ENCODE data around the gene RPS5. TPM values are rescaled to one million over a fixed set of nuclear protein-coding genes. Genes with fewer than 3 reads are reported as not detected.
"Not testable (repeated sequence)": the region's sequence is repeated elsewhere in the genome, so short reads cannot be mapped to it uniquely, and the experiment has no call there.

RPS5 gene
- 1,000 to 10,000 TPM in 1 of 4 donors, 100 to 1,000 TPM in 3; 816 to 1,178 (median 906) TPM for polyA plus RNA-seq (ENCODE audit: insufficient read length in 4 of 4)

DNA sequence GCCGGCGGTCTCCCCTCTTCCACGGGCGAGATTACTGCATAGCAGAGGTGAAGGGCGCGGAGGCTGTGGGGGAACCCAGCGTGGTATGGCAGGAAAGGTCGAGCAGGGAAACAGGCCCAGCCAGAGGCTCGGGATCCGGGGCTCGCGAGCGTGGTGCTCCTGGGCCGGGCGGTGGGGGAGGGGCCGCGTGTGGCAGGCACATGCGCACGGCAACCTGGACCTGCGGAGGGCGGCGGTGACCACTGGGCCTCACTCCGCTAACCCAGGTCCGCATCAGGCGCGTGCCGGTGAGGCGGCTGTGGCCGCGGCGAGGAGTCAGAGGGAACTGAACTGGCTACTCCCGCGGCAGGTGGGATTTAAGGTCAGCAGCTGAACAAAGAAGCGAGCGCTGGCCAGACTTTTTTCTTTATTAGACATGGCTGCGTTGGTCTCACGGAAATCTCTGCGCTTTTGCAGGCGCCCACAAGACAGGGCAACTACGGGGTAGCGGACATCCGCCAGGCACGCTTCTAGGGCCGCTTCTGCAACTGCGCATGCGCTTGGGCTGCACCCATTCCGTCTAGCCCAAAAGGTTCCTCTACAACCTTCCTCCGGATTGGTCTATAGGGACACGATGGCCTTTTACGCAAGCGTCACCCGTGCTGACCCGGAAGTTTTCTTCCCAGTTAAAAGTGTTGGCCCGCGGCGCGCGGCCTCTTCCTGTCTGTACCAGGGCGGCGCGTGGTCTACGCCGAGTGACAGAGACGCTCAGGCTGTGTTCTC, at the start of gene RPS5:
RPS5 (plus strand) TSS at position 694 of the 762 bp plus-strand sequence. CDS start 869 bp downstream, outside the sequence.
- DNase-seq (ENCODE audit: low read depth in 4 of 4, low spot score in 3 of 4), result peak; percentile 95 to 98 (median 98)

DNA sequence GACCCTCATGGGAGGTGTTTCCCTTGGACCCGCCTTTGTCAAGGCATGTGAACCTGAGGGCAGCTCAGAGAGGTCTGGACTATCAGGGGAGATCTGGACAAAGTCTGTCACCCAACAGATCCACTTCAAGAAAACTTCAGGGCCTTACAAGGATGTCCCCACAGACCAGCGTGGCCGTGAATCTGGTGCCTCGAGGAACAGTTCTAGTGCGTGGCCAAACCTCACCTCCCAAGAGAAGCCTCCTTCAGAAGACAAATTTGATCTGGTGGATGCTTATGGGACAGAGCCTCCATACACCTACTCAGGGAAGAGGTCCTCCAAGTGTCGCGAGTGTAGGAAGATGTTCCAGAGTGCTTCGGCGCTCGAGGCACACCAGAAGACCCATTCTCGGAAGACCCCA, 48.7 kb upstream of the RPS5 start:
- DNase-seq (ENCODE audit: low read depth in 4 of 4, low spot score in 3 of 4), result no peak

DNA sequence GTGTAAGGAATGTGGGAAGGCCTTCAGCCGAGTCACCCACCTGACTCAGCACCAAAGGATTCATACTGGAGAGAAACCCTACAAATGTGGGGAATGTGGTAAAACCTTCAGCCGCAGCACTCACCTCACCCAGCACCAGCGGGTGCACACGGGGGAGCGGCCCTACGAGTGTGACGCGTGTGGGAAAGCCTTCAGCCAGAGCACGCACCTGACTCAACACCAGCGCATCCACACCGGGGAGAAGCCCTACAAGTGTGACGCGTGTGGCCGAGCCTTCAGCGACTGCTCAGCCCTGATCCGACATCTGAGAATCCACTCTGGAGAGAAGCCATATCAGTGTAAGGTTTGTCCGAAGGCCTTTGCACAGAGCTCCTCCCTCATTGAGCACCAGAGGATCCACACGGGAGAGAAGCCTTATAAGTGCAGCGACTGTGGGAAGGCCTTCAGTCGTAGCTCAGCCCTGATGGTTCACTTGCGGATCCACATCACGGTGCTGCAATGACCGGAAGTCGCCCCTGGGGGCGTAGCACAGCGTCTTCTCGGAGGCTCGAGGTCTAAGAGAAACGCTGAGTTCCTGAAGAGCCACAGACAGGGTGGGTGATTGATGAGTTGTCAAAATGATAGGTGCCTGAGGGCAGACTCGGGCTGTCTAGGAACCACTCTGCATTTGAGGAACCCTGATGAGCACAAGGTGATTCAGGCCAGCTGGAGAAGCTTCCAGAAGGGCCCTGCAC, 48.1 kb upstream of the RPS5 start:
- DNase-seq (ENCODE audit: low read depth in 4 of 4, low spot score in 3 of 4), result no peak

GRCh38 chr19:58345558-58345957, 41.5 kb upstream of the RPS5 start:
- no peak for DNase-seq (ENCODE audit: low read depth in 4 of 4, low spot score in 3 of 4)

GRCh38 chr19:58346961-58347929, 39.8 kb upstream of the RPS5 start:
- no peak for DNase-seq (ENCODE audit: low read depth in 4 of 4, low spot score in 3 of 4)

DNA sequence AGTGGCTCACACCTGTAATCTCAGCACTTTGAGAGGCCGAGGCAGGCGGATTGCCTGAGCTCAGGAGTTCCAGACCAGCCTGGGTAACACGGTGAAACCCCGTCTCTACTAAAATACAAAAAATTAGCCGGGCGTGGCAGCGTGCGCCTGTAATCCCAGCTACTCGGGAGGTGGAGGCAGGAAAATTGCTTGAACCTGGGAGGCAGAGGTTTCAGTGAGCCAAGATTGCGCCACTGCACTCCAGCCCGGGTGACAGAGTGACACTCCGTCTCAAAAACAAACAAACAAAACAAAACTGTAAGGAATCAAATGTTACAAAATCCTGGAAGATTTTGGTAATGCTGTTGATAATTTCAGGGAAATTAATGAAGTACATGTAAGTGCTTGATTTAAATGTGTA, 39.0 kb upstream of the RPS5 start:
- DNase-seq (ENCODE audit: low read depth in 4 of 4, low spot score in 3 of 4), result not testable (repeated sequence)

GRCh38 chr19:58349590-58349989, 37.5 kb upstream of the RPS5 start:
- DNase-seq (ENCODE audit: low read depth in 4 of 4, low spot score in 3 of 4), result no peak

DNA sequence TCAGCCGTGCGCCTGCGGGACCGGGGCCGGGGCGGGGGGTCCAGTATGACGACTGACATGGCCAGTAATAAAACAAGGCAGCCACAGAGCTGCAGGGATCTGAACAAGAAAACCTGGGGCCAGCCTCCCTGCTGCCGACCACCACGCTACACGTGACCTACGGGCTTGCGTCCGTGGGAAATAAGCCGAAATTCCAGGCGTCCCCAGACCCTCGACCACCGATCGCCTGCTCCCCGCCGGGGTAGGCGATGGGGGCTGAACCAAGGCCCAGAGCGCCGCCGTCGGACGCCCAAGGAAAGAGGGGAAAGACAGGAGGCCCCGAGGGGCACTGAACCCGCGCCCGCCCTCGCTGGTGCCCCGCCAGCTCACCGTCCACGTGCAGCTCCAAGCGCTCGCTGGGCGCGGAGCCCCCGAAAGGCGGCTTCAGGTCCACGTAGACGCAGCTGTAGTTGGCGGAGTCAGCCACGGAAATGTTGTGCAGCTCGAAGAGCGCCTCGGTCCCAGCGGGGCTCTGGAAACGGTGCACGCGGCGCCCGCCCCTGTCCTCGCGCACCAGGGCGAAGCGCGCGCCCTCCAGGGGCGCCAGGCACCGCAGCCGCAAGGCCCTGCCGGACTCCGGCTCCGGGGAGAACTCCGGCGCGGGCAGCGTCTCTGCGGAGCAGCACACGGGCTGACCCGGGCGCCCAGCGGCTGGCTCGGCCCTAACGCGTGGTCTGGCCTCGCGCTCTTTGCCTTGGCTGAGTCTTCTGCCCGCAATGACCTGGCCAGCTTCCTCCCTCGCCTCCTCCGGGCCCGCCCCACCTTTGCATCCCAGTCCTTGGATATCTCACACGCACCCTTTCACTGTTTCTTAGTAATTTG, 36.8 kb upstream of the RPS5 start:
- no peak for DNase-seq (ENCODE audit: low read depth in 4 of 4, low spot score in 3 of 4)

GRCh38 chr19:58350871-58351557, 36.1 kb upstream of the RPS5 start:
- no peak for DNase-seq (ENCODE audit: low read depth in 4 of 4, low spot score in 3 of 4)

DNA sequence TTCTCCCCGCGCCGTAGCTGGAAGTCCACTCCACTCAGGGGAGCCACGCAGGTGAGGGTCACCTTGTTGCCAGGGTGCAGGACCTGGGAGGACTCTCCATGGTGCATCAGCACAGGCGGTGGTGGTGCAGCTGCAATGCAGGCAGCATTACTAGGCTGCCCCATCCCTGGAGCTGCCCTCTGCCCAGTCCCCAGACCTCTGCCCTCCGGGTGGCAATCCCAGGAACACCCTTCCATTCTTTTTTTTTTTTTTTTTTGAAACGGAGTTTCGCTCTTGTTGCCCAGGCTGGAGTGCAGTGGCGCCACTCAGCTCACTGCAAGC, 35.6 kb upstream of the RPS5 start:
- no peak for DNase-seq (ENCODE audit: low read depth in 4 of 4, low spot score in 3 of 4)

DNA sequence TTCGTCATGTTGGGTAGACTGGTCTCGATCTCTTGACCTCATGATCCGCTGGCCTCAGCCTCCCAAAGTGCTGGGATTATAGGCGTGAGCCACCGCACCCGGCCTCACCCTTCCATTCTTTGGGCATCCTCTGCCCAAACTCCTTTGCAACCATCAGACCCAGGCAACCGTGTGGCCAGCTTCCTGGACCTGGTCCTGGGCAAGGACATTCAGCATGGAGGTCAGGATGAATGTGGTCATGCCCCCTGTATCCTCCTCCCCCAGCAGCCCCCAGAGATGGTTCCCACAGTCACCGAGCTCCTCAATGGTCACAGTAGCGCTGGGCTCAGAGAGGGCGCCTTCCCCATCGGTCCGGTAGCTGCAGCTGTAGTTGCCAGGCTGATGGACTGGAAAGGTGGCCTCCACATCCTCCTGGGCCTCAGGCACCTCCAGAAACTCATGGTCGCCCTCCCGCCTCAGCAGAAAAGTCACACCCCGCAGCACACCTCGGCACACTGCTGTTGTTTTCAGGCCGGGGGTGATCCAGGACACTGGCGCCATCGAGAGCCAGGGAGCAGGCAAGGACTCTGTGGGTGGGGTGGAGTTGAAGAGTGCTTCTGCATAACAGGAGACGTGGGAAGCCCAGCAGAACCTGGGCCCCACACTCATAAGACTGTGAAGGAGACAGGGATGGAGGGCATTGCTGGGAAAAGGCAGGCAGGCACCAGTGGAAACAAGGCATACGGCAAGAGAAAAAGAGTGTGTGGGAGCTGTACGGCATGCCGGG, 34.9 kb upstream of the RPS5 start:
- DNase-seq (ENCODE audit: low read depth in 4 of 4, low spot score in 3 of 4), result no peak

- no peak for DNase-seq (ENCODE audit: low read depth in 4 of 4, low spot score in 3 of 4)
These were observed 34.1 kb upstream of the RPS5 start, which contains the start of gene A1BG for GRCh38 chr19:58352760-58353671. A1BG (minus strand) TSS chr19:58353492; CDS start chr19:58353437, 55 bp downstream.

DNA sequence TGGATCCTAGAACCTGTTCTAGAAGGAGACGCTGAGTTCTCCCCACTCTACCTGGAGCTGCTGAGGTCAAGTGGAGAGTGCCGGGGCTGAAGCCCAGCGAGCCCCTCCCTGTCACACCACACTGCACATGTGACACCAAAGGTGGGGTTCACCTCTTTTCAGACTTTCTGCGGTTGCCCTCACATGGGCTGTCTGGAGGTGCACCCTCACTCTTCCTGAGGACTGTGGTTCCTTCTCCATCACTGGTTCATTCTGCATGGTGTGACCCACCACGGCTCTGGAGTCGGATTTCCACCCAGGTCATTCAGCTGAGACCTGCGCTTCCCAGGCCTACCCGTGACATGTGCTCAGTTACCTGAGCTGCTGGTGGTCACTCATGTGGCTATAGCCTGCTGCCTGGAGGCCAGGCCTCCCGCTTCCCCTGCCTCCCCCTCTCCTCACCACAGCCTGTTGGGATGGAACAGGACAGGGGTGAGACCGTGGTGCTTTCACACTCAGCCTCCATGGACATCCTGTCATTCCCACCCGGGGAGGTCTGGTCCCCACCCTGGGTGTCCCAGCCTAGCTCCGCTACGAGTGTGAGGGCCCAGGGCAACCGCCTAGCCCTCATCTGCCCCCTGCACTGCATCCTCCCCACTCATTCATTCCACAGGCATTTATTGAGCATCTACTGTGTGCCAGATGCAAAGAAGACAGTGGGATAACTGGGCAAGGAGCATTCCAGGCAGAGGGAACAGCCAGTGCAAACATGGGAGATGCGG, 33.2 kb upstream of the RPS5 start:
- DNase-seq (ENCODE audit: low read depth in 4 of 4, low spot score in 3 of 4), result no peak

- no peak for DNase-seq (ENCODE audit: low read depth in 4 of 4, low spot score in 3 of 4)
These were observed 32.5 kb upstream of the RPS5 start for GRCh38 chr19:58354478-58355030.

GRCh38 chr19:58355215-58355796, 31.8 kb upstream of the RPS5 start:
- DNase-seq (ENCODE audit: low read depth in 4 of 4, low spot score in 3 of 4), result no peak
